ENCODE results near the gene MYH3. TPM values are rescaled to one million over a fixed set of nuclear protein-coding genes. Genes with fewer than 3 reads are reported as not detected.

The MYH3 gene
- total RNA-seq, 1 donor from 2014 or later = 2.8 TPM

GRCh38 chr17:10674704-10675103 is 17.6 kb upstream of the MYH3 start:
- intact Hi-C loops (cut with DNase I) = no loop called here
- Histone ChIP-seq H3K27ac (no peak overlapping the region), H3K4me3 (no peak overlapping the region), H3K4me1 (no peaks in the 10 kb centered on the region), H3K27me3 (no peaks in the 10 kb centered on the region), H3K9me3 (no peaks in the 10 kb centered on the region), H3K36me3 (peaks cover 35% of the 10 kb centered on the region)
- no peak for TF ChIP-seq CTCF (IDR thresholded peaks at IDR 0.05)
- no peak for ATAC-seq
- no peak for DNase-seq

GRCh38 chr17:10673312-10673711 is 16.2 kb upstream of the MYH3 start:
- H3K9me3 ChIP-seq = no peaks in the 10 kb centered on the region
- no peak for TF ChIP-seq CTCF (IDR thresholded peaks at IDR 0.05)
- intact Hi-C loops (cut with DNase I) = no loop called here
- no peak overlapping the region for H3K4me3 ChIP-seq
- H3K4me1 ChIP-seq = no peaks in the 10 kb centered on the region
- DNase-seq (no peak), ATAC-seq (no peak)
- no peaks in the 10 kb centered on the region for H3K27me3 ChIP-seq
- no peak overlapping the region for H3K27ac ChIP-seq
- peaks cover 29% of the 10 kb centered on the region for H3K36me3 ChIP-seq

GRCh38 chr17:10668775-10669174 is 11.7 kb upstream of the MYH3 start:
- TF ChIP-seq CTCF (IDR thresholded peaks at IDR 0.05) = no peak
- H3K27me3 ChIP-seq = no peaks in the 10 kb centered on the region
- no peak for ATAC-seq
- no peak for DNase-seq
- intact Hi-C loops (cut with DNase I) = no loop called here
- H3K9me3 ChIP-seq = no peaks in the 10 kb centered on the region
- no peak overlapping the region for H3K4me3 ChIP-seq
- no peaks in the 10 kb centered on the region for H3K36me3 ChIP-seq
- H3K4me1 ChIP-seq = no peaks in the 10 kb centered on the region
- H3K27ac ChIP-seq = no peak overlapping the region

GRCh38 chr17:10666906-10667305 is 9.8 kb upstream of the MYH3 start:
- DNase-seq (no peak), ATAC-seq (no peak)
- Histone ChIP-seq H3K4me3 (no peak overlapping the region), H3K27ac (no peak overlapping the region), H3K9me3 (no peaks in the 10 kb centered on the region), H3K27me3 (no peaks in the 10 kb centered on the region), H3K4me1 (no peaks in the 10 kb centered on the region), H3K36me3 (no peaks in the 10 kb centered on the region)
- intact Hi-C loops (cut with DNase I) = no loop called here
- no peak for TF ChIP-seq CTCF (IDR thresholded peaks at IDR 0.05)

- no peaks in the 10 kb centered on the region for H3K9me3 ChIP-seq
- H3K4me3 ChIP-seq = no peak overlapping the region
- no peak overlapping the region for H3K27ac ChIP-seq
- no peaks in the 10 kb centered on the region for H3K4me1 ChIP-seq
- intact Hi-C loops (cut with DNase I) = no loop called here
- TF ChIP-seq CTCF (IDR thresholded peaks at IDR 0.05) = no peak
- H3K27me3 ChIP-seq = no peaks in the 10 kb centered on the region
- H3K36me3 ChIP-seq = no peaks in the 10 kb centered on the region
- no peak for ATAC-seq
- DNase-seq = no peak
These were observed 7.5 kb upstream of the MYH3 start for GRCh38 chr17:10664571-10664970.

- DNase-seq (no peak), ATAC-seq (no peak)
- intact Hi-C loops (cut with DNase I) = no loop called here
- H3K4me3 ChIP-seq = no peak overlapping the region
- H3K36me3 ChIP-seq = no peaks in the 10 kb centered on the region
- H3K9me3 ChIP-seq = no peaks in the 10 kb centered on the region
- no peaks in the 10 kb centered on the region for H3K4me1 ChIP-seq
- H3K27me3 ChIP-seq = no peaks in the 10 kb centered on the region
- H3K27ac ChIP-seq = no peak overlapping the region
- no peak for TF ChIP-seq CTCF (IDR thresholded peaks at IDR 0.05)
These were observed 6.1 kb upstream of the MYH3 start for GRCh38 chr17:10663231-10663630.

Data from upper lobe of right lung (tissue), 1 donor.